ENCODE measurements around the gene CNDP1.

Gene CNDP1

GRCh38 chr18:74570266-74570665 lies 36.0 kb downstream of the CNDP1 start:
- no peak overlapping the region for H3K4me3 ChIP-seq (ENCODE audit: low read depth, low read length)
- no peak for DNase-seq (ENCODE audit: low read depth)
- TF ChIP-seq, protein P1, sequence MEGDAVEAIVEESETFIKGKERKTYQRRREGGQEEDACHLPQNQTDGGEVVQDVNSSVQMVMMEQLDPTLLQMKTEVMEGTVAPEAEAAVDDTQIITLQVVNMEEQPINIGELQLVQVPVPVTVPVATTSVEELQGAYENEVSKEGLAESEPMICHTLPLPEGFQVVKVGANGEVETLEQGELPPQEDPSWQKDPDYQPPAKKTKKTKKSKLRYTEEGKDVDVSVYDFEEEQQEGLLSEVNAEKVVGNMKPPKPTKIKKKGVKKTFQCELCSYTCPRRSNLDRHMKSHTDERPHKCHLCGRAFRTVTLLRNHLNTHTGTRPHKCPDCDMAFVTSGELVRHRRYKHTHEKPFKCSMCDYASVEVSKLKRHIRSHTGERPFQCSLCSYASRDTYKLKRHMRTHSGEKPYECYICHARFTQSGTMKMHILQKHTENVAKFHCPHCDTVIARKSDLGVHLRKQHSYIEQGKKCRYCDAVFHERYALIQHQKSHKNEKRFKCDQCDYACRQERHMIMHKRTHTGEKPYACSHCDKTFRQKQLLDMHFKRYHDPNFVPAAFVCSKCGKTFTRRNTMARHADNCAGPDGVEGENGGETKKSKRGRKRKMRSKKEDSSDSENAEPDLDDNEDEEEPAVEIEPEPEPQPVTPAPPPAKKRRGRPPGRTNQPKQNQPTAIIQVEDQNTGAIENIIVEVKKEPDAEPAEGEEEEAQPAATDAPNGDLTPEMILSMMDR (IDR thresholded peaks at IDR 0.05; ENCODE audit: low read depth, low read length): no peak
- TF ChIP-seq POLR2A (IDR thresholded peaks at IDR 0.05; ENCODE audit: extremely low read depth, insufficient read length) (no peak), MYC (IDR thresholded peaks at IDR 0.05; ENCODE audit: low read depth, low read length) (no peak)
- TF ChIP-seq, protein P2, sequence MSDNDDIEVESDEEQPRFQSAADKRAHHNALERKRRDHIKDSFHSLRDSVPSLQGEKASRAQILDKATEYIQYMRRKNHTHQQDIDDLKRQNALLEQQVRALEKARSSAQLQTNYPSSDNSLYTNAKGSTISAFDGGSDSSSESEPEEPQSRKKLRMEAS (IDR thresholded peaks at IDR 0.05; ENCODE audit: low read depth, low read length): no peak

- no peak overlapping the region for H3K4me3 ChIP-seq (ENCODE audit: low read depth, low read length)
- TF ChIP-seq, protein P2 (IDR thresholded peaks at IDR 0.05; ENCODE audit: low read depth, low read length): no peak
- TF ChIP-seq, protein P1 (IDR thresholded peaks at IDR 0.05; ENCODE audit: low read depth, low read length): no peak
- DNase-seq (ENCODE audit: low read depth): no peak
Observed at GRCh38 chr18:74571895-74572680, 37.8 kb downstream of the CNDP1 start.

DNA sequence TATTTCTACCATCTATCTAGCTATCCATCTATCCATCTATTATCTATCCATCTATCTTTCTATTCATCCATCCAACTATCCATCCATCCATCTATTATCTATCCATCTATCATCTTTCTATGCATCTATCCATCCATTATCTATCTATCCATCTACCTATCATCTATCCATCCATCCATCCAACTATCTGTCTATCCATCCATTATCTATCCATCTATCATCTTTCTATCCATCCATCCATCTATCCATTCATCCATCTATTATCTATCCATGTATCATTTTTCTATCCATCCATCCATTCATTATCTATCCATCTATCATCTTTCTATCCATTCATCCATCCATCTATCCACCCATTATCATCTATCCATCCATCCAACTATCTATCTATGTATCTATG lies 38.8 kb downstream of the CNDP1 start:
- TF ChIP-seq, protein P2 (IDR thresholded peaks at IDR 0.05; ENCODE audit: low read depth, low read length): no peak
- TF ChIP-seq, protein P1 (IDR thresholded peaks at IDR 0.05; ENCODE audit: low read depth, low read length): no peak
- TF ChIP-seq MYC (IDR thresholded peaks at IDR 0.05; ENCODE audit: low read depth, low read length) (no peak), POLR2A (IDR thresholded peaks at IDR 0.05; ENCODE audit: extremely low read depth, insufficient read length) (no peak)
- H3K4me3 ChIP-seq (ENCODE audit: low read depth, low read length): no peak overlapping the region
- no peak for DNase-seq (ENCODE audit: low read depth)

DNA sequence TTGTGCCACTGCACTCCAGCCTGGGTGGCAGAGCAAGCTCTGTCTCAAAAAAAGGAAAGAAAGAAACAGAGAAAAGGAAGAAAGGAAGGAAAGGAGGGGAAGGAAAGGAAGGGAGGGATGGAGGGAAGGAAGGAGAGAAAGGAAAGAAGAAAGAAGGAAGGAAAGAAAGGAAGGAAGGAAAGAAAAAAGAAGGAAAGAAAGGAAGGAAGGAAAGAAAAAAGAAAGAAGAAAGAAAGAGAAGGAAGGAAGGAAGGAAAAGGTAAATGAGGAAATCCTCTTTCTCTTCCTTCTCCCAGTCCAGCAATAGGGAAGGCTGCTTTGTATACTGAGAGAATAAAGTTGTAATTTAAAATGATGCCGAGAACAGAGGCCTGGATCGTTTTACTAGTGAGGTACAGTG lies 40.6 kb downstream of the CNDP1 start:
- DNase-seq (ENCODE audit: low read depth): no peak
- no peak overlapping the region for H3K4me3 ChIP-seq (ENCODE audit: low read depth, low read length)
- TF ChIP-seq, protein P2 (IDR thresholded peaks at IDR 0.05; ENCODE audit: low read depth, low read length): no peak
- TF ChIP-seq MYC (IDR thresholded peaks at IDR 0.05; ENCODE audit: low read depth, low read length): no peak
- TF ChIP-seq POLR2A (IDR thresholded peaks at IDR 0.05; ENCODE audit: extremely low read depth, insufficient read length): no peak
- TF ChIP-seq, protein P1 (IDR thresholded peaks at IDR 0.05; ENCODE audit: low read depth, low read length): no peak

DNA sequence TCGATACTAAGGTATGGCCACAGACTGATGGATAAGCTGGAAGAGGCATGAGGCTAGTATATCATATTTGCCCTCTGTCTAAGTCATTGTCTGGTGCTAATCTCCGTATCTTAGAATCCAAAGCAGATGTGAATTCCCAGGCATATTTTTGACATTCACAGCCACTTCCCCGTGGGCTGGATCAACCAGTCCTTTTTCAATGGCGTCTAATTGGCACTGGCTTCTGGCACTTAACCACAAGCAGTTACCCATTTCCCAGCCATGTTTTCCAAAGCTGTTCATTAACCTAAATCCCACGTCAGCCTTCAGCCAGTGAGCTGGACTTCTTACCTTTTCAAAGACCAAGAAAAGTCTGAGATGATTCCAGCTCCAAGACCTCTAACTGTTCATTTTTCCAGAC lies 42.7 kb downstream of the CNDP1 start:
- H3K4me3 ChIP-seq (ENCODE audit: low read depth, low read length): no peak overlapping the region
- DNase-seq (ENCODE audit: low read depth): no peak
- TF ChIP-seq, protein P2 (IDR thresholded peaks at IDR 0.05; ENCODE audit: low read depth, low read length): no peak
- TF ChIP-seq, protein P1 (IDR thresholded peaks at IDR 0.05; ENCODE audit: low read depth, low read length): no peak
- TF ChIP-seq POLR2A (IDR thresholded peaks at IDR 0.05; ENCODE audit: extremely low read depth, insufficient read length): no peak
- TF ChIP-seq MYC (IDR thresholded peaks at IDR 0.05; ENCODE audit: low read depth, low read length): no peak
